ENCODE measurements around the gene SEMA3C. TPM values are rescaled to one million over a fixed set of nuclear protein-coding genes. Genes with fewer than 3 reads are reported as not detected.

SEMA3C gene
- total and polyA plus RNA-seq, 5 donors from 2014 or later = 1.2 TPM; not detected in 4

DNA sequence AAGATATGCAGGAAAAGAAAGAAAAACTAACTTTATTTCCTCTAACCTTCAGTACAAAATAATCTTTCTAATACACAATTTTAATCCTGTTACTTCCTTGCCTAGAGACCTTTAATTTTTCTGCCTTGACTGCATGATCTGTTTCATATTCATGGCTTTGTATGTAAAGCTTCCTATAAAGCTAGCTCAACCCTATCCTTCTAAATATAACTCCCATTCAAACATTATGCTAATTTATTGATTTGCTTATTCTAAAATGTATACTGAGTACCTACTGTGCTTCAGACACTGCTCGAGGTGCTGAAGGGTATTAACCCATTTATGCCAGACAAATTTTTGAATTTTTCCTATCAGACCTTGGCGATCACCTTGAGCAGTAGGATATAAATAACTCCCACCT lies 47.6 kb downstream of the SEMA3C start:
- no peaks in the 10 kb centered on the region for H3K4me1 ChIP-seq (ENCODE audit: control insufficient read depth, insufficient read depth, low read length, poor library complexity, severe bottlenecking)
- Mint-ChIP-seq H3K9me3 (peaks cover 0 to 22% (median 6%) of the 10 kb centered on the region in 7 donors), H3K4me1 (no peaks in the 10 kb centered on the region), H3K4me3 (no peak overlapping the region), H3K36me3 (no peaks in the 10 kb centered on the region), H3K27me3 (no peaks in the 10 kb centered on the region), H3K27ac (no peak overlapping the region)
- no peaks in the 10 kb centered on the region for H3K36me3 ChIP-seq (ENCODE audit: control insufficient read depth, insufficient read depth, low read length)
- H3K27ac ChIP-seq (ENCODE audit: insufficient read depth, low read length, poor library complexity, severe bottlenecking) = no peak overlapping the region
- no peak for DNase-seq
- H3K4me3 ChIP-seq (ENCODE audit: low read depth, low read length) = no peak overlapping the region
- ATAC-seq (ENCODE audit: low read depth in 2 of 2) = no peak
- H3K9me3 ChIP-seq (ENCODE audit: control insufficient read depth in 2 of 2, low read length in 2 of 2) = peaks cover 2 to 4% of the 10 kb centered on the region in 2 experiments
- H3K27me3 ChIP-seq (ENCODE audit: control insufficient read depth, insufficient read depth, low read length) = no peaks in the 10 kb centered on the region

- Mint-ChIP-seq H3K9me3 (peaks cover 0 to 22% (median 6%) of the 10 kb centered on the region in 7 donors), H3K4me3 (no peak overlapping the region), H3K4me1 (no peaks in the 10 kb centered on the region), H3K36me3 (no peaks in the 10 kb centered on the region), H3K27ac (no peak overlapping the region), H3K27me3 (no peaks in the 10 kb centered on the region)
- Histone ChIP-seq H3K4me3 (ENCODE audit: low read depth, low read length) (no peak overlapping the region), H3K27ac (ENCODE audit: insufficient read depth, low read length, poor library complexity, severe bottlenecking) (no peak overlapping the region), H3K36me3 (ENCODE audit: control insufficient read depth, insufficient read depth, low read length) (no peaks in the 10 kb centered on the region), H3K4me1 (ENCODE audit: control insufficient read depth, insufficient read depth, low read length, poor library complexity, severe bottlenecking) (no peaks in the 10 kb centered on the region), H3K9me3 (ENCODE audit: control insufficient read depth in 2 of 2, low read length in 2 of 2) (peaks cover 2 to 4% of the 10 kb centered on the region in 2 experiments), H3K27me3 (ENCODE audit: control insufficient read depth, insufficient read depth, low read length) (no peaks in the 10 kb centered on the region)
- DNase-seq (no peak), ATAC-seq (ENCODE audit: low read depth in 2 of 2) (no peak)
Observed at GRCh38 chr7:80870813-80871212, 48.0 kb downstream of the SEMA3C start.

GRCh38 chr7:80869821-80870751 lies 48.8 kb downstream of the SEMA3C start:
- Histone ChIP-seq H3K4me1 (ENCODE audit: control insufficient read depth, insufficient read depth, low read length, poor library complexity, severe bottlenecking) (no peaks in the 10 kb centered on the region), H3K9me3 (ENCODE audit: control insufficient read depth in 2 of 2, low read length in 2 of 2) (peaks cover 0 to 2% of the 10 kb centered on the region in 2 experiments), H3K27me3 (ENCODE audit: control insufficient read depth, insufficient read depth, low read length) (no peaks in the 10 kb centered on the region), H3K4me3 (ENCODE audit: low read depth, low read length) (no peak overlapping the region), H3K36me3 (ENCODE audit: control insufficient read depth, insufficient read depth, low read length) (no peaks in the 10 kb centered on the region), H3K27ac (ENCODE audit: insufficient read depth, low read length, poor library complexity, severe bottlenecking) (no peak overlapping the region)
- Mint-ChIP-seq H3K4me1 (no peaks in the 10 kb centered on the region), H3K4me3 (no peak overlapping the region), H3K27ac (peak overlapping the region in 1 of 3 donors; percentile 62), H3K9me3 (peaks cover 0 to 22% (median 3%) of the 10 kb centered on the region in 7 donors), H3K36me3 (no peaks in the 10 kb centered on the region), H3K27me3 (no peaks in the 10 kb centered on the region)
- DNase-seq (no peak), ATAC-seq (ENCODE audit: low read depth in 2 of 2) (no peak)

- H3K4me1 ChIP-seq (ENCODE audit: control insufficient read depth, insufficient read depth, low read length, poor library complexity, severe bottlenecking) = no peaks in the 10 kb centered on the region
- H3K36me3 ChIP-seq (ENCODE audit: control insufficient read depth, insufficient read depth, low read length) = no peaks in the 10 kb centered on the region
- H3K27ac Mint-ChIP-seq = no peak overlapping the region
- DNase-seq (no peak), ATAC-seq (ENCODE audit: low read depth in 2 of 2) (no peak)
- H3K36me3 Mint-ChIP-seq = no peaks in the 10 kb centered on the region
- H3K4me3 Mint-ChIP-seq = no peak overlapping the region
- no peak overlapping the region for H3K27ac ChIP-seq (ENCODE audit: insufficient read depth, low read length, poor library complexity, severe bottlenecking)
- H3K4me3 ChIP-seq (ENCODE audit: low read depth, low read length) = no peak overlapping the region
- H3K27me3 Mint-ChIP-seq = no peaks in the 10 kb centered on the region
- H3K9me3 ChIP-seq (ENCODE audit: control insufficient read depth in 2 of 2, low read length in 2 of 2) = peaks cover 0 to 2% of the 10 kb centered on the region in 2 experiments
- H3K4me1 Mint-ChIP-seq = no peaks in the 10 kb centered on the region
- no peaks in the 10 kb centered on the region for H3K27me3 ChIP-seq (ENCODE audit: control insufficient read depth, insufficient read depth, low read length)
- peaks cover 0 to 26% (median 3%) of the 10 kb centered on the region in 7 donors for H3K9me3 Mint-ChIP-seq
Observed at GRCh38 chr7:80869106-80869784, 49.6 kb downstream of the SEMA3C start.

- DNase-seq = no peak
- no peaks in the 10 kb centered on the region for H3K27me3 ChIP-seq (ENCODE audit: control insufficient read depth, insufficient read depth, low read length)
Observed at GRCh38 chr7:80868566-80868965, 50.3 kb downstream of the SEMA3C start.

GRCh38 chr7:80860554-80860953 lies 58.3 kb downstream of the SEMA3C start:
- H3K4me3 ChIP-seq (ENCODE audit: low read depth, low read length) = no peak overlapping the region
- ATAC-seq (ENCODE audit: low read depth in 2 of 2) (no peak), DNase-seq (no peak)
- Mint-ChIP-seq H3K9me3 (peaks cover 0 to 21% (median 4%) of the 10 kb centered on the region in 7 donors), H3K27ac (no peak overlapping the region), H3K4me3 (no peak overlapping the region), H3K27me3 (no peaks in the 10 kb centered on the region), H3K36me3 (no peaks in the 10 kb centered on the region), H3K4me1 (no peaks in the 10 kb centered on the region)
- H3K27ac ChIP-seq (ENCODE audit: insufficient read depth, low read length, poor library complexity, severe bottlenecking) = no peak overlapping the region
- no peaks in the 10 kb centered on the region for H3K27me3 ChIP-seq (ENCODE audit: control insufficient read depth, insufficient read depth, low read length)
- peaks cover 0 to 4% of the 10 kb centered on the region in 2 experiments for H3K9me3 ChIP-seq (ENCODE audit: control insufficient read depth in 2 of 2, low read length in 2 of 2)
- no peaks in the 10 kb centered on the region for H3K36me3 ChIP-seq (ENCODE audit: control insufficient read depth, insufficient read depth, low read length)
- H3K4me1 ChIP-seq (ENCODE audit: control insufficient read depth, insufficient read depth, low read length, poor library complexity, severe bottlenecking) = no peaks in the 10 kb centered on the region

More at GRCh38 chr7:80868566-80868965, 50.3 kb downstream of the SEMA3C start:
- no peaks in the 10 kb centered on the region for H3K36me3 Mint-ChIP-seq
- peaks cover 0 to 23% (median 5%) of the 10 kb centered on the region in 7 donors for H3K9me3 Mint-ChIP-seq
- H3K4me1 ChIP-seq (ENCODE audit: control insufficient read depth, insufficient read depth, low read length, poor library complexity, severe bottlenecking) = no peaks in the 10 kb centered on the region
- no peak overlapping the region for H3K4me3 ChIP-seq (ENCODE audit: low read depth, low read length)
- H3K36me3 ChIP-seq (ENCODE audit: control insufficient read depth, insufficient read depth, low read length) = no peaks in the 10 kb centered on the region
- no peak overlapping the region for H3K4me3 Mint-ChIP-seq
- H3K27ac Mint-ChIP-seq = no peak overlapping the region
- no peaks in the 10 kb centered on the region for H3K27me3 Mint-ChIP-seq
- peaks cover 0 to 2% of the 10 kb centered on the region in 2 experiments for H3K9me3 ChIP-seq (ENCODE audit: control insufficient read depth in 2 of 2, low read length in 2 of 2)
- H3K4me1 Mint-ChIP-seq = no peaks in the 10 kb centered on the region
- no peak overlapping the region for H3K27ac ChIP-seq (ENCODE audit: insufficient read depth, low read length, poor library complexity, severe bottlenecking)
- no peak for ATAC-seq (ENCODE audit: low read depth in 2 of 2)

DNA sequence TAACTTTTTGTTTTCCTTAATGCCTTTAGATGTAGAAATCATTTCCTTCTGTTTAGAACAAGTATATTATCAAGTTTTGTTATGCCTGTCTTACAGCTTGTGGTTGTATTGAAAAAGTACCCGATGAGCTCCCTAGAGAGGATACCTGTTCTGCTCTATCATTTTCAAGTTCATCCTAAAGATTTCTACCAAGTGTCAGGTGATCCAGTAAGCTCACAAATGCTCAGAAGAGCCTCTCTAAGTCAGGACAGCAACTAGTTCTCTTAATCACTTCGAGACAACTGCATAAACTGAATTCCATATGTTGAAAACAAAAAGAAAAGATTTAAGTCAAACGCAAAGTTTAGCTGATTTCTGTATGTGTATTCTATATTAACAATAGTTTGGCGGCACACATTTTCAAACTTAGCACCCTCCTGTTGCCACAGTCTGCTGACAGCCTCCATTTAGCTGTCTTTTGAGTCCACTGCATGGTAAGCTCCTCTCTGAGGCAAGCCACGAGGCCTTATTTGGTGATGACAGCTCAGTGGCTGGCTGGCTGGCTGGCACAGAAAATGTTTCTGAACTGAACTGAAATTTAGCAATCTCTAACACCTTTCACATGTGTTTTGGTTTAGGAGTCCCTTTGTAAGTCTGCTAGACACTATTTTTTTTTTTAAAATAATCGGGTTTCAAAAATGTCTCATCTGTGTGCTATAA lies 59.4 kb downstream of the SEMA3C start:
- Mint-ChIP-seq H3K9me3 (peaks cover 0 to 17% (median 4%) of the 10 kb centered on the region in 7 donors), H3K27ac (no peak overlapping the region), H3K27me3 (no peaks in the 10 kb centered on the region), H3K4me3 (no peak overlapping the region), H3K36me3 (no peaks in the 10 kb centered on the region), H3K4me1 (no peaks in the 10 kb centered on the region)
- ATAC-seq (ENCODE audit: low read depth in 2 of 2) (no peak), DNase-seq (no peak)
- Histone ChIP-seq H3K4me3 (ENCODE audit: low read depth, low read length) (no peak overlapping the region), H3K4me1 (ENCODE audit: control insufficient read depth, insufficient read depth, low read length, poor library complexity, severe bottlenecking) (no peaks in the 10 kb centered on the region), H3K27ac (ENCODE audit: insufficient read depth, low read length, poor library complexity, severe bottlenecking) (no peak overlapping the region), H3K9me3 (ENCODE audit: control insufficient read depth in 2 of 2, low read length in 2 of 2) (peaks cover 0 to 4% of the 10 kb centered on the region in 2 experiments), H3K27me3 (ENCODE audit: control insufficient read depth, insufficient read depth, low read length) (no peaks in the 10 kb centered on the region), H3K36me3 (ENCODE audit: control insufficient read depth, insufficient read depth, low read length) (no peaks in the 10 kb centered on the region)
